Heart left ventricle (tissue), 16 donors: ENCODE data around the gene EVL. TPM values are rescaled to one million over a fixed set of nuclear protein-coding genes. Genes with fewer than 3 reads are reported as not detected.

Experiments used
- ATAC-seq, 4 donors: fragments of 200-7000 bp; cut with Tn5 transposase; one replicate each; pipeline ENCODE4 v1.9.1; 2020 to 2022; ENCODE audit warnings: moderate library complexity in 4 of 4, mild to moderate bottlenecking in 3 of 4, moderate number of reproducible peaks in 1 of 4
- DNase-seq, 5 donors: peaks; one replicate each; pipeline ENCODE4 v3.0.0-alpha.2; 2020
- H3K27ac ChIP-seq, 12 donors: fragments of 200-600 bp; sonication (generic) in 4 of 12; one replicate each; pipeline versions ENCODE4 v1.5.0 to v1.8.0; 2016 to 2022; ENCODE audit warnings: mild to moderate bottlenecking in 2 of 12
- H3K27me3 ChIP-seq, 9 donors: fragments of 200-600 bp; sonication (generic) in 2 of 9; one replicate each; pipeline versions ENCODE4 v1.5.1 to v1.8.0; 2016 to 2022; ENCODE audit warnings: mild to moderate bottlenecking in 3 of 9
- H3K36me3 ChIP-seq, 9 donors: fragments of 200-600 bp; sonication (generic) in 2 of 9; one replicate each; pipeline versions ENCODE4 v1.5.0 to v1.8.0; 2018 to 2022; ENCODE audit warnings: mild to moderate bottlenecking in 2 of 9
- H3K4me1 ChIP-seq, 12 donors: fragments of 200-600 bp; sonication (generic) in 4 of 12; one replicate each; pipeline versions ENCODE4 v1.5.0 to v1.8.0; 2016 to 2022; ENCODE audit warnings: mild to moderate bottlenecking in 3 of 12
- H3K4me3 ChIP-seq, 12 donors: fragments of 200-600 bp; sonication (generic) in 4 of 12; one replicate each; pipeline versions ENCODE4 v1.5.0 to v1.8.0; 2017 to 2022; ENCODE audit warnings: mild to moderate bottlenecking in 9 of 12, moderate library complexity in 4 of 12
- H3K9me3 ChIP-seq, 12 donors: fragments of 200-600 bp; sonication (generic) in 4 of 12; one replicate each; pipeline versions ENCODE4 v1.5.0 to v1.8.0; 2016 to 2022; ENCODE audit warnings: mild to moderate bottlenecking in 1 of 12
- POLR2A ChIP-seq, 2 donors: fragments of 450-650 bp; IDR thresholded peaks; one replicate each; pipeline ENCODE4 v1.6.1; 2017; ENCODE audit warnings: antibody characterized with exemption in 2 of 2, mild to moderate bottlenecking in 2 of 2, moderate library complexity in 2 of 2
- WGBS, 4 donors: extraction: QIAGEN DNeasy Blood & Tissue Kit in 2 of 4; methylation state at CpG; one replicate each; pipeline versions ENCODE4 v1.1.5 to v1.1.7; 2013 to 2018; 5-methylcytosine and 5-hydroxymethylcytosine counted together
- intact Hi-C, 10 donors: fragments of 100-400 bp; cut with DNase I; formaldehyde crosslinking; loops; one replicate each; pipeline versions ENCODE4 v1.11.1 to v1.14.2; 2022
- polyA plus RNA-seq, 2 donors: library from polyadenylated mRNA; stranded (reverse); fragments of 200-250 nt; gene quantifications; one replicate each; pipeline ENCODE4 v1.2.3, GENCODE V29; 2013
- total RNA-seq, 9 donors: library from RNA; depleted of rRNA in 2 of 9; stranded (reverse); fragments of >200 nt in 2 of 9; fragmentation: NEBNext Ultra II Directional in 3 of 9; extraction: Animal tissue kit (Norgen Biotek cat#: 25700) in 3 of 9; gene quantifications; one replicate each; pipeline versions ENCODE4 v1.1.0 to v1.2.4, GENCODE V29; 2016 to 2023
- TF ChIP-seq, protein P1 (sequence below), 12 donors: fragments of 200-600 bp; sonication (generic) in 4 of 12; IDR thresholded peaks; one replicate each; pipeline versions ENCODE4 v1.5.0 to v1.8.0; 2018 to 2022; ENCODE audit warnings: antibody characterized with exemption in 12 of 12, mild to moderate bottlenecking in 5 of 12
- donor health status: ischemic (EF 13 %, LVEDD 7.1; RV severe dilation, severe dysfunction).
- donor health status: healthy with polysubstance abuse.
- donor health status: DM: no; HTN: yes; CAD: no.
- donor health status: DM: no; HTN: no; CAD: no.
- donor health status: ischemic (EF 25% LVEDD 6.9; RV normal size, moderate dysfunction).
- donor health status: ischemic (EF 25% LVEDD 5.7; RV mildly dilated, moderate dysfunction).
- donor health status: healthy.
- donor health status: DM: yes; HTN: yes; CAD: no.
- donor health status: ischemic (EF 35%, LVEDD 5.7; RV mildly dilated, moderate dysfunction).
- donor health status: nonischemic (EF 11% LVEDD 7.7; RV severe dilation, severe dysfunction).
- donor health status: DM: yes; HTN: yes; CAD: no.
- donor health status: PGD.
- donor health status: ischemic (EF 29% LVEDD 5.4; RV normal size, mild dysfunction).
- donor health status: nonischemic (EF 23%, LVEDD 6.1; RV moderate dilation, normal function).

EVL gene
- total and polyA plus RNA-seq, 11 donors: 23.8 to 116 (median 39.9) TPM

DNA sequence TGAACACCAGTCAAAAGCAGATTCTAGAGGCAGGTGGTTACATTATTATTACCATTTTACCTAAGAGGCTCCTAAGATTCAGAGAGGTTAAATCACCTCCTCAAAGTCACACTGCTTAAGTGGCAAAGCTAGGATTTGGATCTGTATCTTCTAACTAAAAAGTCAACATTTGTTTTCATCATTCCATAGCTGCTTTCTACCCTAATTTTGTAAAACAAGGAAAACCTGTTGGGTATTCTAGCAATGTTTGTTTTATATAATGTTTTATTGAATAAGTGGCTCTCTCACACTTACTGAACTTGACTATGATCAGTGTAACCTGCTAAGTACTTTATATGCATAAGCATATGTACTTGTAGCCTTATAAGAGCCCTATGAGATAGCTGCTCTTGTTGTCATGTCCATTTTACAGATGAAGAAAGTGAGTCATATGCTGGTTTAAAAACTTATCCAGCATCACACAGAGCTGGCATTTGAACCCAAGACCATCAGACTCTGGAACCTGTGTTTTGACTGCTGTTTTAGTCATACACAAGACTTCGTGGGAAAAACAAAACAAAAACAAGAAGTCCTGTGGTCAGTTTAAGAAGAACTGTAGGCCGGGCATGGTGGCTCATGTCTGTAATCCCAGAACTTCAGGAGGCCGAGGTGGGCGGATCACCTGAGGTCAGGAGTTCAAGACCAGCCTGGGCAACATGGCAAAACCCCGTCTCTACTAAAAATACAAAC lies 31.7 kb upstream of the EVL start:
- intact Hi-C loops: loop anchor here in 1 of 10 donors (10.0 kb wide), 1 partner anchor 71 kb away; no protein-coding TSS in a partner anchor
- no peak for ATAC-seq

DNA sequence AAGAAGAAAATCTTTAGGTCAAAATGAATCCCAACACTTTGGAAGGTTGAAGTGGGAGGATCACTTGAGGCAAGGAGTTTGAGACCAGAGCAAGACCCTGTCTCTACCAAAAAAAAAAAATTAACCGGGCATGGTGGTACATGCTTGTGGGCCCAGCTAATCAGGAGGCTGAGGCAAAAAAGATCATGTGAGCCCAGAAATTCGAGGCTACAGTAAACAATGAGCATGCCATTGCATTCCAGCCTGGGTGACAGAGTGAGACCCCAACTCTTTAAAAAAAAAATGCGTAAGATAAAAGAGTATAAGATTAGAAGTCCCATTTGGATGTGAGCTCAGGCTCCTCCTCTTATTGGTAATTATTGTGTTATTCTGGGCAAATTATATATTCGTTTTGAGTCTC lies 30.8 kb upstream of the EVL start:
- ATAC-seq (no peak), DNase-seq (no peak)
- Histone ChIP-seq H3K4me3 (no peak overlapping the region), H3K36me3 (no peaks in the 10 kb centered on the region), H3K27me3 (no peaks in the 10 kb centered on the region), H3K4me1 (peaks cover 0 to 33% (median 18%) of the 10 kb centered on the region in 12 donors), H3K27ac (no peak overlapping the region), H3K9me3 (no peaks in the 10 kb centered on the region)
- intact Hi-C loops: loop anchor here in 1 of 10 donors (10.0 kb wide), 1 partner anchor 70 kb away; no protein-coding TSS in a partner anchor
- no peak for TF ChIP-seq POLR2A (IDR thresholded peaks at IDR 0.05)
- TF ChIP-seq, protein P1, sequence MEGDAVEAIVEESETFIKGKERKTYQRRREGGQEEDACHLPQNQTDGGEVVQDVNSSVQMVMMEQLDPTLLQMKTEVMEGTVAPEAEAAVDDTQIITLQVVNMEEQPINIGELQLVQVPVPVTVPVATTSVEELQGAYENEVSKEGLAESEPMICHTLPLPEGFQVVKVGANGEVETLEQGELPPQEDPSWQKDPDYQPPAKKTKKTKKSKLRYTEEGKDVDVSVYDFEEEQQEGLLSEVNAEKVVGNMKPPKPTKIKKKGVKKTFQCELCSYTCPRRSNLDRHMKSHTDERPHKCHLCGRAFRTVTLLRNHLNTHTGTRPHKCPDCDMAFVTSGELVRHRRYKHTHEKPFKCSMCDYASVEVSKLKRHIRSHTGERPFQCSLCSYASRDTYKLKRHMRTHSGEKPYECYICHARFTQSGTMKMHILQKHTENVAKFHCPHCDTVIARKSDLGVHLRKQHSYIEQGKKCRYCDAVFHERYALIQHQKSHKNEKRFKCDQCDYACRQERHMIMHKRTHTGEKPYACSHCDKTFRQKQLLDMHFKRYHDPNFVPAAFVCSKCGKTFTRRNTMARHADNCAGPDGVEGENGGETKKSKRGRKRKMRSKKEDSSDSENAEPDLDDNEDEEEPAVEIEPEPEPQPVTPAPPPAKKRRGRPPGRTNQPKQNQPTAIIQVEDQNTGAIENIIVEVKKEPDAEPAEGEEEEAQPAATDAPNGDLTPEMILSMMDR (IDR thresholded peaks at IDR 0.05): no peak
- 85 to 90% (median 88%) methylated on average over 4 of the region's 4 CpGs for WGBS, 4 donors

More for the DNA sequence above, 31.7 kb upstream of the EVL start:
- Histone ChIP-seq H3K9me3 (no peaks in the 10 kb centered on the region), H3K27ac (no peak overlapping the region), H3K27me3 (no peaks in the 10 kb centered on the region), H3K4me1 (peaks cover 0 to 34% (median 18%) of the 10 kb centered on the region in 12 donors), H3K36me3 (no peaks in the 10 kb centered on the region), H3K4me3 (no peak overlapping the region)
- DNase-seq: no peak
- TF ChIP-seq, protein P1 (IDR thresholded peaks at IDR 0.05): no peak
- no peak for TF ChIP-seq POLR2A (IDR thresholded peaks at IDR 0.05)
- WGBS, 4 donors: 94 to 96% (median 95%) methylated on average over 5 of the region's 5 CpGs

- ATAC-seq: no peak
- H3K27ac ChIP-seq: no peak overlapping the region
These were observed 30.2 kb upstream of the EVL start for GRCh38 chr14:100034961-100035500.

GRCh38 chr14:100035700-100036099 lies 29.5 kb upstream of the EVL start:
- Histone ChIP-seq H3K9me3 (no peaks in the 10 kb centered on the region), H3K4me3 (no peak overlapping the region), H3K27me3 (no peaks in the 10 kb centered on the region), H3K4me1 (peaks cover 0 to 23% (median 14%) of the 10 kb centered on the region in 12 donors), H3K27ac (no peak overlapping the region), H3K36me3 (no peaks in the 10 kb centered on the region)
- ATAC-seq (no peak), DNase-seq (no peak)
- TF ChIP-seq, protein P1 (IDR thresholded peaks at IDR 0.05): no peak
- no peak for TF ChIP-seq POLR2A (IDR thresholded peaks at IDR 0.05)
- intact Hi-C loops: loop anchor here in 1 of 10 donors (10.0 kb wide), 1 partner anchor 69 kb away; no protein-coding TSS in a partner anchor
- 81 to 97% (median 94%) methylated on average over 1 to 2 of the region's 2 CpGs for WGBS, 4 donors

More at GRCh38 chr14:100034961-100035500, 30.2 kb upstream of the EVL start:
- Histone ChIP-seq H3K9me3 (no peaks in the 10 kb centered on the region), H3K4me1 (peaks cover 0 to 30% (median 18%) of the 10 kb centered on the region in 12 donors), H3K36me3 (no peaks in the 10 kb centered on the region), H3K27me3 (no peaks in the 10 kb centered on the region), H3K4me3 (no peak overlapping the region)
- intact Hi-C loops: loop anchor here in 1 of 10 donors (10.0 kb wide), 1 partner anchor 70 kb away; no protein-coding TSS in a partner anchor
- no peak for DNase-seq
- TF ChIP-seq, protein P1 (IDR thresholded peaks at IDR 0.05): no peak
- no peak for TF ChIP-seq POLR2A (IDR thresholded peaks at IDR 0.05)
